Measurements from ENCODE around the gene KAT14. TPM values are rescaled to one million over a fixed set of nuclear protein-coding genes. Genes with fewer than 3 reads are reported as not detected.

KAT14 gene
- polyA plus RNA-seq, 1 donor (not counting 4 experiments of a cell fraction or from before 2014, with no cell fraction given): 9.8 TPM

DNA sequence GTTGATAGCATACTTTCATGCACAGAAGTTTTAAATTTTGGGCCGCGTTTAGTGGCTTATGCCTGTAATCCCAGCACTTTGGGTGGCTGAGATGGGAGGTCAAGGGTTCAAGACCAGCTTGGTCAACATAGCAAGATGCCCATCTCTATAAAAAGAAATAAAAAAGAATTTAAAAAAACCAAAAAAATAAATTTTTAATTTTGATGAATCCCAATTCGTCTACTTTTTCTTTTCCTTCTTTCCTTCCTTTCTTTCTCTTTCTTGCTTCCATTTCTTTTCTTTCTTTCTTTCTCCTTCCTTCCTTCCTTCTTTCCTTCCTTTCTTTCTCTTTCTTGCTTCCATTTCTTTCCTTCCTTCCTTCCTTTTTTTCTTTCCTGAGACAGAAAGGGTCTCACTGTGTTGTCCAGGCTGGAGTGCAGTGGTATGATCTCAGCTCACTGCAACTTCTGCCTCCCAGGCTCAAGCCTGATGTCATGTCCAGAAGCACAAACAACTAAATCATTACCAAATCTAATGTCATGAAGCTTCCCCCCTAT lies 95.8 kb downstream of the KAT14 start:
- Histone ChIP-seq H3K27ac (ENCODE audit: control insufficient read depth, insufficient read depth, low read length) (no peak overlapping the region), H3K4me3 (ENCODE audit: control insufficient read depth in 2 of 3, extremely low read depth in 1 of 3, insufficient read depth in 2 of 3, low read depth in 1 of 3, low read length in 3 of 3) (no peak overlapping the region), H3K27me3 (ENCODE audit: control insufficient read depth, extremely low read depth, insufficient read depth, low read length) (no peaks in the 10 kb centered on the region), H3K4me2 (ENCODE audit: control insufficient read depth, extremely low read depth, insufficient read depth, low read depth, low read length) (no peak overlapping the region), H4K20me1 (ENCODE audit: control insufficient read depth, extremely low read depth, insufficient read depth, low read length) (no peaks in the 10 kb centered on the region), H3K36me3 (ENCODE audit: control insufficient read depth in 2 of 2, extremely low read depth in 1 of 2, insufficient read depth in 2 of 2, low read length in 2 of 2) (no peaks in the 10 kb centered on the region), H3K4me1 (ENCODE audit: control insufficient read depth, extremely low read depth, insufficient read depth, low read length) (no peaks in the 10 kb centered on the region), H3K9ac (ENCODE audit: control insufficient read depth, extremely low read depth, insufficient read depth, low read length) (no peak overlapping the region), H3K9me1 (ENCODE audit: control insufficient read depth, extremely low read depth, insufficient read depth, low read length) (no peaks in the 10 kb centered on the region), H2AFZ (ENCODE audit: control insufficient read depth, low read length) (no peak overlapping the region), H3K9me3 (ENCODE audit: control insufficient read depth, low read depth, low read length) (no peaks in the 10 kb centered on the region), H3K79me2 (ENCODE audit: control insufficient read depth, insufficient read depth, low read length) (no peaks in the 10 kb centered on the region)
- no peak for DNase-seq (ENCODE audit: low read depth, low spot score)
- TF ChIP-seq, protein P1, sequence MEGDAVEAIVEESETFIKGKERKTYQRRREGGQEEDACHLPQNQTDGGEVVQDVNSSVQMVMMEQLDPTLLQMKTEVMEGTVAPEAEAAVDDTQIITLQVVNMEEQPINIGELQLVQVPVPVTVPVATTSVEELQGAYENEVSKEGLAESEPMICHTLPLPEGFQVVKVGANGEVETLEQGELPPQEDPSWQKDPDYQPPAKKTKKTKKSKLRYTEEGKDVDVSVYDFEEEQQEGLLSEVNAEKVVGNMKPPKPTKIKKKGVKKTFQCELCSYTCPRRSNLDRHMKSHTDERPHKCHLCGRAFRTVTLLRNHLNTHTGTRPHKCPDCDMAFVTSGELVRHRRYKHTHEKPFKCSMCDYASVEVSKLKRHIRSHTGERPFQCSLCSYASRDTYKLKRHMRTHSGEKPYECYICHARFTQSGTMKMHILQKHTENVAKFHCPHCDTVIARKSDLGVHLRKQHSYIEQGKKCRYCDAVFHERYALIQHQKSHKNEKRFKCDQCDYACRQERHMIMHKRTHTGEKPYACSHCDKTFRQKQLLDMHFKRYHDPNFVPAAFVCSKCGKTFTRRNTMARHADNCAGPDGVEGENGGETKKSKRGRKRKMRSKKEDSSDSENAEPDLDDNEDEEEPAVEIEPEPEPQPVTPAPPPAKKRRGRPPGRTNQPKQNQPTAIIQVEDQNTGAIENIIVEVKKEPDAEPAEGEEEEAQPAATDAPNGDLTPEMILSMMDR (optimal IDR thresholded peaks at IDR 0.05 in 1 of 3, IDR thresholded peaks at IDR 0.05 in 1 of 3, conservative IDR thresholded peaks at IDR 0.05 in 1 of 3; ENCODE audit: extremely low read depth in 1 of 3, insufficient read depth in 2 of 3, low read length in 3 of 3): no peak
- TF ChIP-seq EZH2 (IDR thresholded peaks at IDR 0.05; ENCODE audit: low read length): no peak
- no peak for FAIRE-seq
- dilution Hi-C loops (cut with MboI; ENCODE audit: extremely low pct_ligation_motif_present, low sequenced_read_pairs): no loop called here

Small RNA genes lying within 50 kb of the gene (small RNA-seq; reads per million reads assigned to genes)
- gene RF00019 (ENCODE audit: insufficient read length in 3 of 3, low read depth in 3 of 3, low replicate concordance in 1 of 3) (0 reads per million in 3 experiments), gene RNU7-137P (ENCODE audit: insufficient read length in 3 of 3, low read depth in 3 of 3, low replicate concordance in 1 of 3) (0 reads per million in 3 experiments)

Other genes with a start within 250 kb of the KAT14 start
- 92.9 to 187 TPM (median 109 TPM) in 3 replicates for gene SNX5, start 169.1 kb upstream of the KAT14 start, polyA plus RNA-seq
- gene MGME1, start 168.8 kb upstream of the KAT14 start, polyA plus RNA-seq: 20.3 to 31.6 TPM (median 23.6 TPM) in 3 replicates
- 3.1 to 5.3 TPM (median 4.3 TPM) in 3 replicates for gene OVOL2, start 79.9 kb upstream of the KAT14 start, polyA plus RNA-seq
- 6.4 to 11.8 TPM (median 9.8 TPM) in 3 replicates for gene PET117, start within 50 bp of the KAT14 start, polyA plus RNA-seq
- gene ZNF133, start 150.7 kb downstream of the KAT14 start, polyA plus RNA-seq: 10.9 to 25.0 TPM (median 15.8 TPM) in 3 replicates

Measured in keratinocyte (primary cell).